ENCODE data around the gene CACNA1D.

Gene CACNA1D

DNA sequence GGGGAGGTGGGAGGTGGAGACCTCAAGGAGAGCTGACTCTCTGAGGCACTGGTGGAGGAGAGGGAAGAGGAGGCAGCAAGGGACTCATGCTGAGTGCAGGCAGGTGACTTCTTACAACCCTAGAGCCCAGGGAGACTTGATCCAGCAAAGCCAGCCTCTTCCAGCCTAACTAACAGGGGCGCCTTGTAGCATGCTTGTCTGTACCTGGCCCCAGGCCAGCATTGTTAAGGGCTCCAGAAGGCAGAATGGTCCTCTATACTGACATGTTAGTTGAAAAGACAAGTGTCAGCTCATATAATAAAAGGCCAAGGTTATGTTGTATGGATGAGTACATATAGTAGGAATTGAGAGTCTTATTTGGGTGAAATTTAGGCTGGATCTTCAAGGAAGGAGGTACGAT is 286.4 kb downstream of the CACNA1D start:
- no peak for DNase-seq (ENCODE audit: low read depth)
- TF ChIP-seq, protein P1, sequence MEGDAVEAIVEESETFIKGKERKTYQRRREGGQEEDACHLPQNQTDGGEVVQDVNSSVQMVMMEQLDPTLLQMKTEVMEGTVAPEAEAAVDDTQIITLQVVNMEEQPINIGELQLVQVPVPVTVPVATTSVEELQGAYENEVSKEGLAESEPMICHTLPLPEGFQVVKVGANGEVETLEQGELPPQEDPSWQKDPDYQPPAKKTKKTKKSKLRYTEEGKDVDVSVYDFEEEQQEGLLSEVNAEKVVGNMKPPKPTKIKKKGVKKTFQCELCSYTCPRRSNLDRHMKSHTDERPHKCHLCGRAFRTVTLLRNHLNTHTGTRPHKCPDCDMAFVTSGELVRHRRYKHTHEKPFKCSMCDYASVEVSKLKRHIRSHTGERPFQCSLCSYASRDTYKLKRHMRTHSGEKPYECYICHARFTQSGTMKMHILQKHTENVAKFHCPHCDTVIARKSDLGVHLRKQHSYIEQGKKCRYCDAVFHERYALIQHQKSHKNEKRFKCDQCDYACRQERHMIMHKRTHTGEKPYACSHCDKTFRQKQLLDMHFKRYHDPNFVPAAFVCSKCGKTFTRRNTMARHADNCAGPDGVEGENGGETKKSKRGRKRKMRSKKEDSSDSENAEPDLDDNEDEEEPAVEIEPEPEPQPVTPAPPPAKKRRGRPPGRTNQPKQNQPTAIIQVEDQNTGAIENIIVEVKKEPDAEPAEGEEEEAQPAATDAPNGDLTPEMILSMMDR (IDR thresholded peaks at IDR 0.05; ENCODE audit: insufficient read depth, low read depth, low read length, missing control alignments), result no peak
- H3K4me3 ChIP-seq (ENCODE audit: low read depth, low read length), result no peak overlapping the region

DNA sequence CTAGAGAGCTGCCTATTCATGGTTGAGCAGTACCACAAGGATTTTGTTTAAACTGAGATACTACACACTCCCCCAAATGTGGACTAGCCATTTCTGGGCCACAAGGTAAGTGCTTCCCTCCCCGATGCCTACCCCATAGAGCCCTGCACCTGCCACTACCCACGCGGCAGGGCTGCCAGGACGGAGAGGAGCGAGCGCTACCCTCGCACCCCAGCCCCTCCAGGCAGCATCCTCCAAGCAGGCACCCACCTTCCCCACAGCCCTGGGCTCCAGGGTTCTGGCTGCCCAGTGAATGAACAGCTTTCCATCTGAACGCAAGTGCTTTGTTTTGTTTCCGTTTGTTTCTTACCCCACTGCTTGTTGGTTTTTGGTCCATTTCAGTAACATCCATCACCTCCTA is 292.6 kb downstream of the CACNA1D start:
- TF ChIP-seq, protein P1 (IDR thresholded peaks at IDR 0.05; ENCODE audit: insufficient read depth, low read depth, low read length, missing control alignments), result no peak
- no peak overlapping the region for H3K4me3 ChIP-seq (ENCODE audit: low read depth, low read length)
- DNase-seq (ENCODE audit: low read depth), result no peak

DNA sequence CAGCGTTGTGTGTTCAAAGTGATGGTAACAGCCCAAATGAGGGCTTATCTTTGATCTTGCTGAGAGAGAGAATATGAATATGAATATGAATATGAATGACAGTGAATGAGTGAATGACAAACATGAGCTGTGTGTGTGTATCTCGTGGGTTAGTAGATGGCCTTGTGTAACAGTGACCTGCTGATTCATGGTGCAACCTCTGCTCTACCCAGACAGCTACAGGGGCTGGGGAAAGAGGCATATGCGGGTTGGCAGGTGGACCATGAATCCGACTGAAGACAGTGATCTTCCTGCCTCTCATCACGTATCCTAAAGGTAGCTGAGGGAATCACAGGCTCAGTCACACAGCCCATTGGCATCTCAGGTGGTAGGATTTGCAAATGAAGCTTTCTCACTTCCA is 293.6 kb downstream of the CACNA1D start:
- no peak overlapping the region for H3K4me3 ChIP-seq (ENCODE audit: low read depth, low read length)
- TF ChIP-seq, protein P1 (IDR thresholded peaks at IDR 0.05; ENCODE audit: insufficient read depth, low read depth, low read length, missing control alignments), result no peak
- no peak for DNase-seq (ENCODE audit: low read depth)

DNA sequence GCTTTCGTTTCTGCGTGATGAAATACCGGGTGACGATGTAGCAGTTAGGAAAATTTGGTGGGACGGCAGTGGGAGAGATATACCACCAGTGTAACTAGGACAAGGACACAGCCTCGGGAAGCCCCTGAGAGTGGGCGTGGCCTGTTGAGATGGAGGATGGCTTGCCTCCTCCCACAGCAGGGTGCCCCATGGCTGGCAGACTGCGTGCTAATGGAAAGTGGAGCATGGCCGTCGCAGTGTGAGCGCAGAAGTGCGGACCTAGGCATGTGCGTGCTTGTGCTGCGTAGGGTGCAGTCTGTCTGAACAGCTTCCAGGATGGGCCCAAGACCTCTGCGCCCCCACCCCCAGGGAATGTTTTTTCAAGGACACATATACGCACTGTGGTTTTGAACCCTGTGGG is 295.0 kb downstream of the CACNA1D start:
- no peak overlapping the region for H3K4me3 ChIP-seq (ENCODE audit: low read depth, low read length)
- no peak for DNase-seq (ENCODE audit: low read depth)
- TF ChIP-seq, protein P1 (IDR thresholded peaks at IDR 0.05; ENCODE audit: insufficient read depth, low read depth, low read length, missing control alignments), result no peak

DNA sequence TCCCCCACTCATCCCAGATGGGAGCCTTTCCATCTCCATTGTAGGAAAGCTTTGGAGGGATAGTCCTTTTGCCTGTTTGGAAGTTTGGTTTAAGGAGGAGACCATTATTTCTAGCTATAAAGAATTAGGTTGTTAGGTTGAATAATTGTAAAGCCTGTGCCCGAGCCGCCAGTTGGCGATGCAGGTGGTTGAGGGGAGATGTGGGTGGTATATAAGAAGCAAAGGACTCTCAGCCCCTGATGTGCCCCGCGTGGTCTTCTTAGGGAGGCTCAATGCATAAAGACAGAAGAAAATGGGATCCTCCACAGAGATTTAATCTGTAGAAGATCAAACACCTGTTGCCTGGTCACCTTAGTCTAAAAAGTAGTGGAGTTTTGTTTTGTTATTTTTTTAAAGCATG is 296.1 kb downstream of the CACNA1D start:
- TF ChIP-seq, protein P1 (IDR thresholded peaks at IDR 0.05; ENCODE audit: insufficient read depth, low read depth, low read length, missing control alignments), result no peak
- H3K4me3 ChIP-seq (ENCODE audit: low read depth, low read length), result no peak overlapping the region
- DNase-seq (ENCODE audit: low read depth), result no peak

DNA sequence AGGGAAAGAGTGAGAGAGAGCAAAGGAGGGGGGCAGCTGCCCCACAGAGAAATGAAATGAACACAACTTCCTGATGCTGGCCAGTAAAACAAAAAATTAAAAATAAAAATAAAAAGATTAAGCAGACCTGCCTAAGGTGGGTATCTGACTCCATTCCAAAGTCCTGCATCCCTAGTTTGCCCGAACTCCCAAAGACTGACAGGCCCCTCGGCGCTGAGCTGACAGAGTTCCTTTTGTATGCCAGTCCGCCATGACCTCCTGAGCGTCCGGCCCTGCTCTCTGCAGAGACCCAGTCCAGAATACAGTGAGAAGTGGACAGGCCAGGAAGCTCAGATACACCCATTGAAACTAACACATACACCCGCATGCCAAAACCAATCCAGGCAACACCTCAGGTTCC is 296.9 kb downstream of the CACNA1D start:
- TF ChIP-seq, protein P1 (IDR thresholded peaks at IDR 0.05; ENCODE audit: insufficient read depth, low read depth, low read length, missing control alignments), result no peak
- no peak for DNase-seq (ENCODE audit: low read depth)
- no peak overlapping the region for H3K4me3 ChIP-seq (ENCODE audit: low read depth, low read length)

DNA sequence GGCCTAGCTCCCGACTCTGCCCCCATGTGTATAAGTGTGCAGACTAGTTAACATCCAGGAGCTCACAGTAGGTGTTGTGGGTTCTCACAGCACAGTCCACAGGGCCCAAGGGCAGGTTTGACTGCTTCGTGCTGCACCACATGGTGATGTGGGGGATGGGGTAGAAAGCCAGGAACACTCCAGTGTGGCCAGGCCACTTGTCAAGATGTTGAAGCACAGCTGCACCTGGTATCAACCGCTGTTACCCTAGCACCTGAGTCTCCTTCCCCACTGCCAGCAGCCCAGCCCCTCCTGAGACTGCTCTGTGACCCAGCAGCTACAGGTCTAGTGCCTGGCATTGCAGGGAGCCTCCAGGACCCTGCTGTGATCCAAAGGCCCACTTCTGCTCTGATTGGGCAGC is 298.5 kb downstream of the CACNA1D start:
- H3K4me3 ChIP-seq (ENCODE audit: low read depth, low read length), result no peak overlapping the region
- TF ChIP-seq, protein P1 (IDR thresholded peaks at IDR 0.05; ENCODE audit: insufficient read depth, low read depth, low read length, missing control alignments), result no peak
- DNase-seq (ENCODE audit: low read depth), result no peak
